Globus pallidus (tissue), 1 donor: ENCODE results near the gene RPS2.
A peak's percentile ranks its signal among the peaks of the same experiment; 100 is the strongest.
"Not testable (repeated sequence)": the region's sequence is repeated elsewhere in the genome, so short reads cannot be mapped to it uniquely, and the experiment has no call there.

ENCODE experiments used
- DNase-seq: peaks from one replicate; pipeline ENCODE4 v3.0.0-alpha.2; 2015; ENCODE audit warnings: low spot score

RPS2 gene

DNA sequence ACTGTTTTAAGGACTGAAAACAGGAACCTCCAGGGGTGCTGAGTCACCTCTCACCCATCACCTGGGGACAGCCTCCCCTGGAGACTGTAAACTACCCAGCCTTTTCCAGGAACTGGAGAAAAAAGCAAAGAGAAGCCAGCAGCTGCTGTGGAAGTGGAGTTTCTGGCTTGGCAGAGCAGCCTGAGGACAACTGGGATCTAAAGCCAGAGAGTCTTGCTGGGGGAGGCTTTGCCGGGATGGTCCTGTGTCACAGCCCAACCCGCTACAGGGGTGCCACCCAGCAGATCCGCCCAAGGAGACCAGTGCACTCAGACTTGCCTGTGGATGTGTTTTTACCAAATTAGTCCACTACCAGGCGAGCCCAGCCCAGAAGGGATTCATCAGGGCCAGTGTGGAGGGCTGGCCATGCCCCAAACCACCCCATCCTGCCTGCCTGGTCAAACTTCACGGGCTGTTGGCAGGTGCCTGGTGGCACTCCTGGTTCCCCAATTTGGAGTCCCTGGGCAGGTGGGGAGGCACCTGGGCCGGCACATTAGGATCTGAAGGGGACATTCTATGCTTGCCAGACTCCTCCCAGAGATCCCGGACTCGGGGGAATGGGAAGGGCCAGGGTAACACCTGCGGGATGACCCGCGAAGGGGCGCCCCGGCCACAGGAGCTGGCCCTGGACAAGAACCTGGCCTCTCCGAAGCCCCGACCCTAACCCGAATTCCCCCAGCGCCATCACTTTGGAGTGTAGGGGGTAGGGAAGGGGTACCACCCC is 22.4 kb downstream of the RPS2 start:
- no peak for DNase-seq

- no peak for DNase-seq
Observed at GRCh38 chr16:1941162-1942046, 23.2 kb downstream of the RPS2 start.

- DNase-seq: no peak
Observed at GRCh38 chr16:1940273-1941161, 24.1 kb downstream of the RPS2 start.

DNA sequence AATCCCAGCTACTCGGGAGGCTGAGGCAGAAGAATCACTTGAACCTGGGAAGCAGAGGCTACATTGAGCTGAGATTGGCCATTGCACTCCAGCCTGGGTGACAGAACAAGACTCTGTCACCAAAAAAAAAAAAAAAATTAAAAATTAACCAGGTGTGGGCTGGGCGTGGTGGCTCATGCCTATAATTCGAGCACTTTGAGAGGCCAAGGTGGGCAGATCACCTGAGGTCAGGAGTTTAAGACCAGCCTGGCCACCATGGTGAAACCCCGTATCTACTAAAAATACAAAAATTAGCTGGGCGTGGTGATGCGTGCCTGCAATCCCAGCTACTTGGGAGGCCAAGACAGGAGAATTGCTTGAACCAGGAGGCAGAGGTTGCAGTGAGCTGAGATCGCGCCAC is 24.8 kb downstream of the RPS2 start:
- DNase-seq: not testable (repeated sequence)

GRCh38 chr16:1938910-1939309 is 25.7 kb downstream of the RPS2 start:
- DNase-seq: no peak

GRCh38 chr16:1938316-1938715 is 26.3 kb downstream of the RPS2 start:
- DNase-seq: no peak

- DNase-seq: no peak
Observed at GRCh38 chr16:1936945-1937479, 27.6 kb downstream of the RPS2 start.

GRCh38 chr16:1933097-1933661 is 31.4 kb downstream of the RPS2 start:
- DNase-seq: no peak

GRCh38 chr16:1932050-1933028 is 32.3 kb downstream of the RPS2 start:
- DNase-seq: no peak

DNA sequence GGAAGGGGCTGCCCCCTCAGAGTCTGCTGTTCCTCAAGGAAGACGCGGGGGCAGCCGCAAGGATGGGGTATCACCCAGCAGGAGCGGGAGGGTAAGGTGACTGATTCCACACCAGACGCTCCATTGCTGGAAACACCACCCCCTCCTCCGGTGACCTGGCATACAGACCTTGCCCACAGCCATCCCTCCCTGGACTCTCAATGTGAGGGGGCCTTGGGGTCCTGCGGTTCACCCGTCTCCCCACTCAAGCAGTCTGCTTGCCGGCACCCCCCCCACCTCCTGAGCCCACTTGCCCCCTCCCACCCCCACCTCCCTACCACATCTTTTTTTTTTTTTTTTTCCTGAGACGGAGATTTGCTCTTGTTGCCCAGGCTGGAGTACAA is 34.3 kb downstream of the RPS2 start:
- DNase-seq: no peak

DNA sequence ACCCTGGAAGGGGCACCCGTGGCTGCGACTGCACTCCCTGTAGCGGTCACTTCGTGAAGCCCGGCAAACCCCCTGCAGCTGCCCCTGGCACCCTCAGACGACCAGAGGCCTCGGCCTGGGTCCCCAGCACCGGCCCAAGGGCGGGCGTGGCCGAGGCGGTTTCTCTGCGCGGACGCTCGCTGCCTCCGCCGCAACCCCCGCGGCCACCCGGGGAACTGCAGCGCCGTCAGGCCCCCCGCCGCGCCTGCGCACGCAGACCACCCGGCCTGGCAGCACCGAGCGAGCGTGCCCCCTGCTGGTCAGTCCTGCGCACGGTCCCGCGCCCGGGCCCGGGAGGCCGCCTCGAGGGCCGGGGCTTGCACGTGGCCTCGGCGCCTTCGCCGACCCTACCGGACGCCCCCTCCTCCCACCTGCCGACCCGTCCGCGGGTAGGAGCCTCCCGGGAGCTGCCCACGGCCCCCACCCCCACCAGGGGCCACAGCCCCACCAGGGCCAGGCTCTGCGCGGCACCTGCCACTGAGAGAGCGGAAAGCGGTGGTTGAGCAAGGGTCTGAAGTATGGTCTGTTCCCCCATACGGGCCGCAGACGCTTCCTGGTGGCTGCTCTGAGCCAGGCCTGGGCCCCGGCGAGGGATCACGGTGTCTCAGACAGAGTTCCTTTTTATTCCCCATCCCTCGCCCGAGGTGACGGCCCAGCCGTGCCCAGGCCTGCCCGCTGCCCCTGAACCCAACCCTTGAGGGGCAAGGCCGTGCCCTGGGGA is 34.9 kb downstream of the RPS2 start:
- peak; percentile 77 for DNase-seq

DNA sequence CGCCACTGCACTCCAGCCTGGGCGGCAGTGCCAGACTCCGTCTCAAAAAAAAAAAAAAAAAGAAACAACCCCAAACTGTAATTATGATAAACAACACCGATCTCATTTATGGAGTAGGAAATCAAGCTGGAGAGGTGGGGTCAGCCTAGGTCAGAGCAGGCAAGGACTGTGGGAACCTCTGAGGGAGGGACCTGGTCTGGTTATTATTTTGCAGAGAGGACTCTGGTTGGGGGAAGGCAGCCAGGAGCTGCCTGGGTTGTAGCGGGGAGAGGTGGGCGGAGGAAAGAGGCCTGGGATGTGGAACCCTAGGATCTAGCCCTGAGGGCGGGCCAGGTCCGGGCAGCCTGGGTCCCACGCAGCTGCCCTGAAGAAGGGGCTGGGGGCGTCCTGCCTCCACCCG is 35.5 kb downstream of the RPS2 start:
- no peak for DNase-seq

DNA sequence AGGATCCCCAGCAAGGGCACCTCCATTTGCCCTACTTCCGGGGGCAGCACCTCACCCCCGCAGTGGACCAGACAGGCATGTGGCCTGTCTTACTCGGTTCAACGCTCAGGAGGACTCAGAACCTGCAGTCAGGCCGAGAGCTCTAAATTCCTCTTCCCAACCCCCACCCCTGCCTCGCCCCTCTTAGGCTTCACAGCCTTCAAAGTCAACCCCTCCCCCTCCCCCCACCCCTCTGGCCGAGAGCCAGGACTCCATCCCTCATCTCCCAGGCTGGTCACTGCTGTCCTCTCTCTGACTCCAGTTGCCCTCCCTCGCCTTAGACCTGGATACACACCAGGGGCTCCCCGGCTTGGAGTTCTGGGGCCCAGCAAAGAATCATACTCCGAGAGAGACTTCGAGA is 38.4 kb downstream of the RPS2 start:
- DNase-seq: no peak

- DNase-seq: no peak
Observed at GRCh38 chr16:1924095-1924494, 40.5 kb downstream of the RPS2 start.

GRCh38 chr16:1923299-1924034 is 41.2 kb downstream of the RPS2 start:
- no peak for DNase-seq

GRCh38 chr16:1922357-1922756 is 42.3 kb downstream of the RPS2 start:
- no peak for DNase-seq

DNA sequence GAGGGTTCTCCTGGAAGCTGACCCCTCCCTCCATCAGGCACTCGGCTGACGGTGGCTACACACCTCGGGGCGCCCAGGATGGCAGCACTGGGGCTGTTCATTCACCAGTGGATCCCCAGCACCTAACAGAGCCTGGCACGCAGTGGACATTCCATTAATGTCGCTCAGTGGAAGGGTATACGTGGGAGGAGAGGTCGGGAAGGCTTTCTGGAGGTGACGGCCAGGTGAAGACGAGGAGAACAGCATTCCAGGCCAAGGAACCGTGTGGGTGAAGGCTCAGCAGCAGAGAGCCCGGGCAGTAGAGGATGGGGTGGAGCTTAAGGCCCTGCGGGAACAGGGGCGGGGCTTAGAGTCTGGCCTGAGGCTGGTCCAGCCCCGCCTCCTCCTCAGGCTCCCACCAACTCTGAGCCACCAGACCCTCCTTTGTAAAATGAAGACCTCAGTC is 43.9 kb downstream of the RPS2 start:
- DNase-seq: no peak

GRCh38 chr16:1920122-1920521 is 44.5 kb downstream of the RPS2 start:
- not testable (repeated sequence) for DNase-seq
